Lower leg skin (tissue), 3 donors: ENCODE results near the gene NOTCH3.

Experiments
- POLR2A ChIP-seq, 2 donors: fragments of 450-650 bp; IDR thresholded peaks; one replicate each; pipeline ENCODE4 v1.6.1; 2016 to 2017; ENCODE audit warnings: antibody characterized with exemption in 2 of 2, mild to moderate bottlenecking in 1 of 2, moderate library complexity in 1 of 2
- TF ChIP-seq, protein P1 (sequence below), 3 donors: fragments of 450-650 bp; IDR thresholded peaks; one replicate each; pipeline ENCODE4 v1.5.1; 2016; ENCODE audit warnings: antibody characterized with exemption in 3 of 3, mild to moderate bottlenecking in 3 of 3, moderate library complexity in 2 of 3

DNA sequence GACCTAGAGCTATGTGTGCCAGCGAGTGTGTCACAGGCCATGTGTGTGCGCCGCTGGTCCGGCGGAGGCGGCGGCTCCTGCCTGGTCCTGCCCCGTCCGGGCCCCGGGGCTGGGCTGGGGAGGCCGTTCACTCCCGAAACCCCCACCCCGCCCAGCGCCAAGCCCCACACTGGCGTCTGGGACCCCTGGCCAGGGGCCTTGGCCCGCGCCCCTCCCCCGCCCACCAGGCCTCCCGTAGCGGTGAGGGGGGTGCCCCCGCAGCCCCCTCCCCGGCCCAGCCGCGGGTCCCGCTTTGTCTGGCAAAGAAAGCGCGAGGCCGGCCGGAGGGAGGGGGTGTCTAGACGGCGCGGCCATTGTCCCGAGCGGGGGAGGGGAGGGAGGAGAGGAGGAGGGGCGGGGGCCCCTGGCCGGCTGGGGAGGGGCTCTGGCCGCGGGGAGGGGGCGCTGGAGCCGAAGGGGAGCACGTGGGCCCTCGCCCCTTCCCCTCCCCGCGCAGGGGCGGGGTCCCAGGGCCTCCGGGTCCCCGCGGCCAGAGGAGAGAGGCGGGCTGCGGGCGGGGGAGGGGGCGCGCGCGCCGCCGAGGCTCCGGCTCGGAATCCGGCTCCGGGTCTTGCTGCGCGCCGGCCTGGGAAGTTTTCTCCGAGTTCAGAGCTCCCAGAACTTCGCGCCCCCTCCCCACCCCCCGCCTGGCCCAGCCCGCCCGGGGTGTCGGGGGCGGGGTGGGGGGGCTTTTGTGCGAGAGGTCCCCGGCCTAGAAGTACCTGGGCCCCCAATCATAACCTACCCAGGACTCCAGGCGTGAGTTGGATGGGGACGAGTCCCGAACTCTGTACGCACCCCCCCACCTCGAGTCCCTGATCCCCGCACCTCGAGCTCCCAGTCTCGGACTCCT is 888 bp downstream of the NOTCH3 start:
- TF ChIP-seq, protein P1, sequence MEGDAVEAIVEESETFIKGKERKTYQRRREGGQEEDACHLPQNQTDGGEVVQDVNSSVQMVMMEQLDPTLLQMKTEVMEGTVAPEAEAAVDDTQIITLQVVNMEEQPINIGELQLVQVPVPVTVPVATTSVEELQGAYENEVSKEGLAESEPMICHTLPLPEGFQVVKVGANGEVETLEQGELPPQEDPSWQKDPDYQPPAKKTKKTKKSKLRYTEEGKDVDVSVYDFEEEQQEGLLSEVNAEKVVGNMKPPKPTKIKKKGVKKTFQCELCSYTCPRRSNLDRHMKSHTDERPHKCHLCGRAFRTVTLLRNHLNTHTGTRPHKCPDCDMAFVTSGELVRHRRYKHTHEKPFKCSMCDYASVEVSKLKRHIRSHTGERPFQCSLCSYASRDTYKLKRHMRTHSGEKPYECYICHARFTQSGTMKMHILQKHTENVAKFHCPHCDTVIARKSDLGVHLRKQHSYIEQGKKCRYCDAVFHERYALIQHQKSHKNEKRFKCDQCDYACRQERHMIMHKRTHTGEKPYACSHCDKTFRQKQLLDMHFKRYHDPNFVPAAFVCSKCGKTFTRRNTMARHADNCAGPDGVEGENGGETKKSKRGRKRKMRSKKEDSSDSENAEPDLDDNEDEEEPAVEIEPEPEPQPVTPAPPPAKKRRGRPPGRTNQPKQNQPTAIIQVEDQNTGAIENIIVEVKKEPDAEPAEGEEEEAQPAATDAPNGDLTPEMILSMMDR (IDR thresholded peaks at IDR 0.05): no peak
- no peak for TF ChIP-seq POLR2A (IDR thresholded peaks at IDR 0.05)
